Epithelial cell of esophagus (primary cell): Measurements from ENCODE around the gene STIM1.
A peak's percentile ranks its signal among the peaks of the same experiment; 100 is the strongest.

Experiments used
- DNase-seq: peaks from one replicate; pipeline ENCODE4 v3.0.0; 2010; ENCODE audit warnings: low read depth
- H3K4me3 ChIP-seq: 2 replicates; pipeline ENCODE4 v1.5.1; 2011; ENCODE audit warnings: mild to moderate bottlenecking, low read length, control low read depth
- CTCF ChIP-seq: IDR thresholded peaks from 2 replicates; pipeline ENCODE4 v1.5.1; 2011; ENCODE audit warnings: low read depth, mild to moderate bottlenecking, low read length, control low read depth, inconsistent platforms; ENCODE audit not compliant: insufficient read depth; ENCODE audit errors: missing control alignments

STIM1 gene

GRCh38 chr11:3934658-3935057, 79.2 kb downstream of the STIM1 start:
- no peak for DNase-seq
- H3K4me3 ChIP-seq: no peak overlapping the region
- no peak for TF ChIP-seq CTCF

- TF ChIP-seq CTCF: no peak
- DNase-seq: no peak
- H3K4me3 ChIP-seq: no peak overlapping the region
Observed at GRCh38 chr11:3936517-3936916, 81.1 kb downstream of the STIM1 start.

- no peak for DNase-seq
- TF ChIP-seq CTCF: no peak
- H3K4me3 ChIP-seq: no peak overlapping the region
Observed at GRCh38 chr11:3939211-3939610, 83.7 kb downstream of the STIM1 start.

- TF ChIP-seq CTCF: no peak
- no peak for DNase-seq
- no peak overlapping the region for H3K4me3 ChIP-seq
Observed at GRCh38 chr11:3939651-3940190, 84.3 kb downstream of the STIM1 start.

- H3K4me3 ChIP-seq: no peak overlapping the region
- DNase-seq: no peak
- no peak for TF ChIP-seq CTCF
Observed at GRCh38 chr11:3942160-3942955, 86.9 kb downstream of the STIM1 start.

GRCh38 chr11:3942956-3943497, 87.6 kb downstream of the STIM1 start:
- peak; percentile 58 for DNase-seq
- H3K4me3 ChIP-seq: no peak overlapping the region
- TF ChIP-seq CTCF: no peak

- no peak for TF ChIP-seq CTCF
- no peak overlapping the region for H3K4me3 ChIP-seq
- no peak for DNase-seq
Observed at GRCh38 chr11:3944198-3944597, 88.7 kb downstream of the STIM1 start.
